Subcutaneous abdominal adipose tissue (tissue), 5 donors: ENCODE data around the gene HS2ST1.
"Not testable (repeated sequence)": the region's sequence is repeated elsewhere in the genome, so short reads cannot be mapped to it uniquely, and the experiment has no call there.

Experiments used
- H3K27ac ChIP-seq: one replicate; pipeline ENCODE4 v1.7.0; 2013; ENCODE audit warnings: low read depth, mild to moderate bottlenecking, inconsistent platforms, low read length, moderate library complexity
- H3K27me3 ChIP-seq, 5 donors: one replicate each; pipeline ENCODE4 v1.7.0; 2013; ENCODE audit warnings: low read length in 5 of 5, inconsistent platforms in 1 of 5; ENCODE audit not compliant: control insufficient read depth in 5 of 5, insufficient read depth in 4 of 5
- H3K36me3 ChIP-seq, 5 donors: one replicate each; pipeline ENCODE4 v1.7.0; 2013; ENCODE audit warnings: low read length in 5 of 5; ENCODE audit not compliant: control insufficient read depth in 5 of 5, insufficient read depth in 5 of 5
- H3K4me1 ChIP-seq, 5 donors: one replicate each; pipeline ENCODE4 v1.7.0; 2013; ENCODE audit warnings: low read length in 5 of 5, mild to moderate bottlenecking in 3 of 5, moderate library complexity in 1 of 5; ENCODE audit not compliant: control insufficient read depth in 5 of 5, insufficient read depth in 5 of 5
- H3K4me3 ChIP-seq, 5 donors: one replicate each; pipeline ENCODE4 v1.7.0; 2013; ENCODE audit warnings: low read length in 5 of 5, low read depth in 1 of 5
- H3K9ac ChIP-seq, 5 donors: one replicate each; pipeline ENCODE4 v1.7.0; 2013; ENCODE audit warnings: low read length in 5 of 5, mild to moderate bottlenecking in 4 of 5, moderate library complexity in 3 of 5
- H3K9me3 ChIP-seq, 5 donors: one replicate each; pipeline ENCODE4 v1.7.0; 2013; ENCODE audit warnings: low read length in 5 of 5; ENCODE audit not compliant: control insufficient read depth in 5 of 5
- donor health status: healthy.
- donor health status: healthy.
- donor health status: healthy.
- donor health status: healthy.
- donor health status: healthy.

The HS2ST1 gene

GRCh38 chr1:86960548-86960947 is 46.1 kb downstream of the HS2ST1 start:
- no peaks in the 10 kb centered on the region for H3K27me3 ChIP-seq
- no peaks in the 10 kb centered on the region for H3K4me1 ChIP-seq
- H3K27ac ChIP-seq: no peak overlapping the region
- H3K9ac ChIP-seq: no peak overlapping the region
- no peaks in the 10 kb centered on the region for H3K36me3 ChIP-seq
- no peak overlapping the region for H3K4me3 ChIP-seq
- no peaks in the 10 kb centered on the region for H3K9me3 ChIP-seq

- not testable (repeated sequence) for H3K9me3 ChIP-seq, H3K4me3 ChIP-seq, H3K36me3 ChIP-seq, H3K27me3 ChIP-seq, H3K27ac ChIP-seq, H3K9ac ChIP-seq, H3K4me1 ChIP-seq
Observed at GRCh38 chr1:86963841-86964240, 49.4 kb downstream of the HS2ST1 start.

- no peaks in the 10 kb centered on the region for H3K27me3 ChIP-seq
Observed at GRCh38 chr1:86965012-86965826, 50.8 kb downstream of the HS2ST1 start.

GRCh38 chr1:86965827-86966182 is 51.4 kb downstream of the HS2ST1 start:
- no peak overlapping the region for H3K27ac ChIP-seq
- H3K4me1 ChIP-seq: no peaks in the 10 kb centered on the region
- no peaks in the 10 kb centered on the region for H3K9me3 ChIP-seq
- no peaks in the 10 kb centered on the region for H3K27me3 ChIP-seq
- H3K36me3 ChIP-seq: no peaks in the 10 kb centered on the region
- H3K4me3 ChIP-seq: no peak overlapping the region
- H3K9ac ChIP-seq: no peak overlapping the region

More at GRCh38 chr1:86965012-86965826, 50.8 kb downstream of the HS2ST1 start:
- no peak overlapping the region for H3K27ac ChIP-seq
- H3K36me3 ChIP-seq: no peaks in the 10 kb centered on the region
- H3K9me3 ChIP-seq: no peaks in the 10 kb centered on the region
- no peaks in the 10 kb centered on the region for H3K4me1 ChIP-seq
- H3K9ac ChIP-seq: no peak overlapping the region
- no peak overlapping the region for H3K4me3 ChIP-seq

- Histone ChIP-seq H3K27ac (no peak overlapping the region), H3K4me1 (peaks cover 0 to 8% (median under 1%) of the 10 kb centered on the region in 5 donors), H3K9me3 (no peaks in the 10 kb centered on the region), H3K27me3 (no peaks in the 10 kb centered on the region), H3K4me3 (no peak overlapping the region), H3K9ac (no peak overlapping the region), H3K36me3 (no peaks in the 10 kb centered on the region)
Observed at GRCh38 chr1:86970938-86971337, 56.5 kb downstream of the HS2ST1 start.

GRCh38 chr1:86971778-86972177 is 57.3 kb downstream of the HS2ST1 start:
- H3K9ac ChIP-seq: no peak overlapping the region
- H3K27ac ChIP-seq: no peak overlapping the region
- H3K36me3 ChIP-seq: no peaks in the 10 kb centered on the region
- H3K27me3 ChIP-seq: no peaks in the 10 kb centered on the region
- H3K4me1 ChIP-seq: peaks cover 0 to 12% (median 3%) of the 10 kb centered on the region in 5 donors
- no peak overlapping the region for H3K4me3 ChIP-seq
- no peaks in the 10 kb centered on the region for H3K9me3 ChIP-seq

- Histone ChIP-seq H3K27me3 (no peaks in the 10 kb centered on the region), H3K4me1 (peaks cover 0 to 12% (median 3%) of the 10 kb centered on the region in 5 donors), H3K27ac (no peak overlapping the region), H3K36me3 (no peaks in the 10 kb centered on the region), H3K4me3 (no peak overlapping the region), H3K9ac (no peak overlapping the region), H3K9me3 (no peaks in the 10 kb centered on the region)
Observed at GRCh38 chr1:86972262-86972661, 57.8 kb downstream of the HS2ST1 start.

GRCh38 chr1:86975993-86976550 is 61.6 kb downstream of the HS2ST1 start:
- no peak overlapping the region for H3K27ac ChIP-seq

GRCh38 chr1:86976664-86977063 is 62.2 kb downstream of the HS2ST1 start:
- Histone ChIP-seq H3K9me3 (no peaks in the 10 kb centered on the region), H3K4me1 (peaks cover 0 to 12% (median 3%) of the 10 kb centered on the region in 5 donors), H3K4me3 (no peak overlapping the region), H3K27ac (no peak overlapping the region), H3K36me3 (no peaks in the 10 kb centered on the region), H3K9ac (no peak overlapping the region), H3K27me3 (no peaks in the 10 kb centered on the region)

More at GRCh38 chr1:86975993-86976550, 61.6 kb downstream of the HS2ST1 start:
- H3K4me3 ChIP-seq: peak overlapping the region in 2 of 5 donors; percentile 1 to 23
- H3K9ac ChIP-seq: peak overlapping the region in 2 of 5 donors; percentile 2 to 46
- H3K36me3 ChIP-seq: no peaks in the 10 kb centered on the region
- H3K9me3 ChIP-seq: no peaks in the 10 kb centered on the region
- no peaks in the 10 kb centered on the region for H3K27me3 ChIP-seq
- H3K4me1 ChIP-seq: peaks cover 0 to 12% (median 3%) of the 10 kb centered on the region in 5 donors

- Histone ChIP-seq H3K4me3 (no peak overlapping the region), H3K9me3 (no peaks in the 10 kb centered on the region), H3K36me3 (no peaks in the 10 kb centered on the region), H3K9ac (no peak overlapping the region), H3K4me1 (no peaks in the 10 kb centered on the region), H3K27me3 (no peaks in the 10 kb centered on the region), H3K27ac (no peak overlapping the region)
Observed at GRCh38 chr1:86981482-86982213, 67.2 kb downstream of the HS2ST1 start.
